ENCODE results near the gene MYO5C. TPM values are rescaled to one million over a fixed set of nuclear protein-coding genes. Genes with fewer than 3 reads are reported as not detected.
"Not testable (repeated sequence)": the region's sequence is repeated elsewhere in the genome, so short reads cannot be mapped to it uniquely, and the experiment has no call there.

The MYO5C gene
- total RNA-seq, 1 donor from 2014 or later = 2.3 TPM

GRCh38 chr15:52193321-52193720 is 102.3 kb downstream of the MYO5C start:
- no peak for DNase-seq
- ATAC-seq (ENCODE audit: poor library complexity) = no peak
- intact Hi-C loops (cut with DNase I) = no loop called here

- no peak for DNase-seq
- no peak for ATAC-seq (ENCODE audit: poor library complexity)
- intact Hi-C loops (cut with DNase I) = no loop called here
Observed at GRCh38 chr15:52191207-52191606, 104.4 kb downstream of the MYO5C start, which contains the start of gene GNB5. TSS of gene GNB5 (minus strand) at chr15:52191392. CDS start at chr15:52184676, 6,716 bp downstream.

GRCh38 chr15:52186651-52187486 is 108.7 kb downstream of the MYO5C start:
- intact Hi-C loops (cut with DNase I) = no loop called here
- ATAC-seq (ENCODE audit: poor library complexity) = peak; percentile 33

GRCh38 chr15:52185151-52185561 is 110.4 kb downstream of the MYO5C start:
- intact Hi-C loops (cut with DNase I) = no loop called here
- DNase-seq = no peak
- peak; percentile 80 for ATAC-seq (ENCODE audit: poor library complexity)

More at GRCh38 chr15:52186651-52187486, 108.7 kb downstream of the MYO5C start:
- no peak for DNase-seq

- no peak for ATAC-seq (ENCODE audit: poor library complexity)
- DNase-seq = no peak
Observed at GRCh38 chr15:52184721-52185120, 110.9 kb downstream of the MYO5C start.

GRCh38 chr15:52183562-52184173 is 111.9 kb downstream of the MYO5C start:
- intact Hi-C loops (cut with DNase I) = no loop called here
- DNase-seq (no peak), ATAC-seq (ENCODE audit: poor library complexity) (no peak)

More at GRCh38 chr15:52184721-52185120, 110.9 kb downstream of the MYO5C start:
- intact Hi-C loops (cut with DNase I) = no loop called here

GRCh38 chr15:52181938-52182780 is 113.4 kb downstream of the MYO5C start:
- intact Hi-C loops (cut with DNase I) = no loop called here
- no peak for ATAC-seq (ENCODE audit: poor library complexity)
- no peak for DNase-seq

- ATAC-seq (ENCODE audit: poor library complexity) = no peak
- intact Hi-C loops (cut with DNase I) = no loop called here
Observed at GRCh38 chr15:52180851-52181450, 114.7 kb downstream of the MYO5C start.

GRCh38 chr15:52180196-52180835 is 115.3 kb downstream of the MYO5C start:
- intact Hi-C loops (cut with DNase I) = no loop called here
- DNase-seq (no peak), ATAC-seq (ENCODE audit: poor library complexity) (peak; percentile 14)

More at GRCh38 chr15:52180851-52181450, 114.7 kb downstream of the MYO5C start:
- no peak for DNase-seq

GRCh38 chr15:52179278-52180195 is 116.1 kb downstream of the MYO5C start:
- intact Hi-C loops (cut with DNase I) = no loop called here
- peak; percentile 96 for ATAC-seq (ENCODE audit: poor library complexity)
- DNase-seq = peak; percentile 89

GRCh38 chr15:52178765-52179164 is 116.8 kb downstream of the MYO5C start:
- intact Hi-C loops (cut with DNase I) = no loop called here
- DNase-seq (no peak), ATAC-seq (ENCODE audit: poor library complexity) (no peak)

- DNase-seq (no peak), ATAC-seq (ENCODE audit: poor library complexity) (no peak)
- intact Hi-C loops (cut with DNase I) = no loop called here
Observed at GRCh38 chr15:52172869-52173268, 122.7 kb downstream of the MYO5C start.

- intact Hi-C loops (cut with DNase I) = no loop called here
- DNase-seq = no peak
- ATAC-seq (ENCODE audit: poor library complexity) = no peak
Observed at GRCh38 chr15:52171807-52172206, 123.8 kb downstream of the MYO5C start.

GRCh38 chr15:52171386-52171785 is 124.2 kb downstream of the MYO5C start:
- no peak for ATAC-seq (ENCODE audit: poor library complexity)
- no peak for DNase-seq
- intact Hi-C loops (cut with DNase I) = no loop called here

GRCh38 chr15:52170199-52170598 is 125.4 kb downstream of the MYO5C start:
- DNase-seq; intact Hi-C loops (cut with DNase I); ATAC-seq (ENCODE audit: poor library complexity): not testable (repeated sequence)

- intact Hi-C loops (cut with DNase I); DNase-seq; ATAC-seq (ENCODE audit: poor library complexity): not testable (repeated sequence)
Observed at GRCh38 chr15:52165494-52166131, 130.0 kb downstream of the MYO5C start.
